Gastrocnemius medialis (tissue), 4 donors: ENCODE measurements around the gene TYRO3. TPM values are rescaled to one million over a fixed set of nuclear protein-coding genes. Genes with fewer than 3 reads are reported as not detected.

Experiments used
- ATAC-seq, 2 donors: fragments of 150-250 bp; one replicate each; pipeline ENCODE4 v1.9.1; 2016
- DNase-seq, 2 donors: peaks; one replicate each; pipeline ENCODE4 v3.0.0-alpha.2; 2019
- H3K27ac ChIP-seq, 4 donors: fragments of 200-600 bp; sonication (generic); 1 replicate in 1 of 4; 2 replicates in 3 of 4; pipeline ENCODE4 v1.5.1; 2016 to 2018; ENCODE audit warnings: mild to moderate bottlenecking in 2 of 4, moderate library complexity in 1 of 4
- H3K27me3 ChIP-seq, 3 donors: fragments of 200-600 bp; sonication (generic) in 2 of 3; 1 replicate in 1 of 3; 2 replicates in 2 of 3; pipeline versions ENCODE4 v1.5.1 to v1.6.0; 2016 to 2019; ENCODE audit warnings: mild to moderate bottlenecking in 1 of 3, moderate library complexity in 1 of 3
- H3K36me3 ChIP-seq, 2 donors: fragments of 200-600 bp; sonication (generic) in 1 of 2; one replicate each; pipeline ENCODE4 v1.5.1; 2017 to 2018
- H3K4me1 ChIP-seq, 2 donors: fragments of 200-600 bp; sonication (generic) in 1 of 2; one replicate each; pipeline ENCODE4 v1.5.1; 2016 to 2017; ENCODE audit warnings: mild to moderate bottlenecking in 2 of 2
- H3K4me3 ChIP-seq, 4 donors: fragments of 200-600 bp; sonication (generic) in 3 of 4; 1 replicate in 1 of 4; 2 replicates in 3 of 4; pipeline ENCODE4 v1.5.1; 2016 to 2019; ENCODE audit warnings: mild to moderate bottlenecking in 2 of 4
- H3K9me3 ChIP-seq, 3 donors: fragments of 200-600 bp; sonication (generic) in 2 of 3; 1 replicate in 1 of 3; 2 replicates in 2 of 3; pipeline ENCODE4 v1.5.1; 2016 to 2019
- CTCF ChIP-seq, 5 experiments: fragments of 450-650 bp in 3 of 5; fragments of 200-600 bp in 2 of 5; sonication (generic) in 2 of 5; IDR thresholded peaks in 4 of 5; conservative IDR thresholded peaks in 1 of 5; 1 replicate in 4 of 5; 2 replicates in 1 of 5; pipeline ENCODE4 v1.5.1; 2016 to 2019; ENCODE audit warnings: antibody characterized with exemption in 5 of 5, mild to moderate bottlenecking in 3 of 5, moderate library complexity in 3 of 5
- POLR2A ChIP-seq, 2 donors: fragments of 450-650 bp; IDR thresholded peaks; one replicate each; pipeline ENCODE4 v1.6.1; 2017; ENCODE audit warnings: antibody characterized with exemption in 2 of 2, mild to moderate bottlenecking in 2 of 2, moderate library complexity in 2 of 2
- in situ Hi-C, 4 donors: fragments of 200-750 bp; cut with MboI; loops; one replicate each; pipeline versions ENCODE4 v1.15.0 to v1.8.0; 2017; ENCODE audit warnings: low sequenced_read_pairs in 4 of 4
- intact Hi-C: fragments of 100-400 bp; cut with DNase I; formaldehyde crosslinking; loops from one replicate; pipeline ENCODE4 v1.15.1; 2023; ENCODE audit warnings: low total_unique reads
- total RNA-seq, 4 donors: library from RNA; depleted of rRNA; stranded (reverse); fragments of >200 nt; gene quantifications; one replicate each; pipeline versions ENCODE4 v1.1.0 to v1.2.3, GENCODE V29; 2016

Gene TYRO3
- total RNA-seq, 4 donors from 2014 or later, result 1.6 to 4.4 (median 2.4) TPM

GRCh38 chr15:41561104-41561776 is 2.2 kb downstream of the TYRO3 start:
- H3K27ac ChIP-seq, result no peak overlapping the region
- no peak for TF ChIP-seq POLR2A (IDR thresholded peaks at IDR 0.05)
- TF ChIP-seq CTCF (IDR thresholded peaks at IDR 0.05 in 4 of 5, conservative IDR thresholded peaks at IDR 0.05 in 1 of 5), result no peak
- no peak overlapping the region for H3K4me3 ChIP-seq
- peaks cover 6 to 14% of the 10 kb centered on the region in 2 donors for H3K4me1 ChIP-seq
- in situ Hi-C loops, result no loop called here
- no peak for ATAC-seq
- no peaks in the 10 kb centered on the region for H3K36me3 ChIP-seq
- DNase-seq, result no peak
- H3K27me3 ChIP-seq, result peaks cover 0 to 6% (median 3%) of the 10 kb centered on the region in 3 donors
- H3K9me3 ChIP-seq, result no peaks in the 10 kb centered on the region
- intact Hi-C loops, result no loop called here

GRCh38 chr15:41561777-41562145 is 2.7 kb downstream of the TYRO3 start:
- no peaks in the 10 kb centered on the region for H3K36me3 ChIP-seq
- DNase-seq (peak in 1 of 2 donors; percentile 51), ATAC-seq (no peak)
- peaks cover 0 to 6% (median 3%) of the 10 kb centered on the region in 3 donors for H3K27me3 ChIP-seq
- H3K4me1 ChIP-seq, result peaks cover 6 to 14% of the 10 kb centered on the region in 2 donors
- in situ Hi-C loops (no loop called here), intact Hi-C loops (no loop called here)
- no peak overlapping the region for H3K27ac ChIP-seq
- TF ChIP-seq POLR2A (IDR thresholded peaks at IDR 0.05), result no peak
- no peak for TF ChIP-seq CTCF (IDR thresholded peaks at IDR 0.05 in 4 of 5, conservative IDR thresholded peaks at IDR 0.05 in 1 of 5)
- H3K9me3 ChIP-seq, result no peaks in the 10 kb centered on the region
- no peak overlapping the region for H3K4me3 ChIP-seq

GRCh38 chr15:41562244-41562643 is 3.2 kb downstream of the TYRO3 start:
- ATAC-seq (no peak), DNase-seq (no peak)
- Histone ChIP-seq H3K9me3 (no peaks in the 10 kb centered on the region), H3K4me3 (no peak overlapping the region), H3K27me3 (peaks cover 0 to 6% (median 3%) of the 10 kb centered on the region in 3 donors), H3K36me3 (no peaks in the 10 kb centered on the region), H3K27ac (no peak overlapping the region), H3K4me1 (peaks cover 6 to 14% of the 10 kb centered on the region in 2 donors)
- TF ChIP-seq POLR2A (IDR thresholded peaks at IDR 0.05) (no peak), CTCF (IDR thresholded peaks at IDR 0.05 in 4 of 5, conservative IDR thresholded peaks at IDR 0.05 in 1 of 5) (no peak)
- in situ Hi-C loops (no loop called here), intact Hi-C loops (no loop called here)

- no peak for DNase-seq
These were observed 3.8 kb downstream of the TYRO3 start for GRCh38 chr15:41562784-41563198.

More at GRCh38 chr15:41562784-41563198, 3.8 kb downstream of the TYRO3 start:
- intact Hi-C loops, result no loop called here
- H3K9me3 ChIP-seq, result no peaks in the 10 kb centered on the region
- H3K4me1 ChIP-seq, result peaks cover 6 to 12% of the 10 kb centered on the region in 2 donors
- no peak overlapping the region for H3K27ac ChIP-seq
- H3K36me3 ChIP-seq, result no peaks in the 10 kb centered on the region
- ATAC-seq, result no peak
- in situ Hi-C loops, result no loop called here
- TF ChIP-seq CTCF (IDR thresholded peaks at IDR 0.05 in 4 of 5, conservative IDR thresholded peaks at IDR 0.05 in 1 of 5) (no peak), POLR2A (IDR thresholded peaks at IDR 0.05) (no peak)
- peaks cover 0 to 6% (median 3%) of the 10 kb centered on the region in 3 donors for H3K27me3 ChIP-seq
- no peak overlapping the region for H3K4me3 ChIP-seq
